LNCaP clone FGC (cell line): ENCODE results near the gene RHOF.

Source experiments
- DNase-seq: peaks from one replicate; pipeline ENCODE4 v3.0.0-alpha.2; 2011; ENCODE audit warnings: low read depth
- H3K4me3 ChIP-seq: 2 replicates; pipeline ENCODE4 v1.5.1; 2011; ENCODE audit warnings: mild to moderate bottlenecking, low read depth, low read length, control low read depth
- CTCF ChIP-seq: IDR thresholded peaks from 2 replicates; pipeline ENCODE4 v1.5.1; 2012; ENCODE audit warnings: mild to moderate bottlenecking; ENCODE audit not compliant: control insufficient read depth, insufficient read depth; ENCODE audit errors: extremely low read depth

Gene RHOF

GRCh38 chr12:121789800-121790728 lies 3.4 kb downstream of the RHOF start:
- no peak overlapping the region for H3K4me3 ChIP-seq
- no peak for DNase-seq
- TF ChIP-seq CTCF = no peak

GRCh38 chr12:121789233-121789781 lies 4.2 kb downstream of the RHOF start:
- no peak for DNase-seq
- TF ChIP-seq CTCF = no peak
- H3K4me3 ChIP-seq = no peak overlapping the region

- TF ChIP-seq CTCF = no peak
- no peak overlapping the region for H3K4me3 ChIP-seq
- no peak for DNase-seq
These were observed 5.2 kb downstream of the RHOF start for GRCh38 chr12:121788176-121788818.

- no peak for TF ChIP-seq CTCF
- H3K4me3 ChIP-seq = no peak overlapping the region
- DNase-seq = no peak
These were observed 6.1 kb downstream of the RHOF start for GRCh38 chr12:121787063-121788025.

GRCh38 chr12:121786440-121786825 lies 7.1 kb downstream of the RHOF start:
- no peak overlapping the region for H3K4me3 ChIP-seq
- TF ChIP-seq CTCF = no peak
- peak; percentile 41 for DNase-seq

DNA sequence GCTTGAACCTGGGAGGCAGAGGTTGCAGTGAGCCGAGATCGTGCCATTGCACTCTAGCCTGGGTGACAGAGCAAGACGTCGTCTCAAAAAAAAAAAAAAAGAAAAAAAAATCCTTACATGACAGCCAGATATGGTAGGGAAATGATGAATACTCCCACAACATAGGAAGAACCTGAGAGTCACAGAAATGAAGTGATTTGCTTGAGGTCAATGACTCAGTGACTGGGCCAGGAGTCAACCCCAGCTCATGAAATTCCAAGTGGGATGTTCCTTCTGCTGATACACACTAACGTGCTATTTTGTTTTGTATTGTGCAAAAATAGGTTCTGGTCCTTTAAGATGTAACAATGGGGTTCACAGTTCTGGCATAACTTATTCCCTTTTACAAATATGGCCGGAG lies 9.0 kb downstream of the RHOF start:
- TF ChIP-seq CTCF = no peak
- no peak overlapping the region for H3K4me3 ChIP-seq
- DNase-seq = no peak
